Measurements from ENCODE around the gene GLP2R.

Gene GLP2R

DNA sequence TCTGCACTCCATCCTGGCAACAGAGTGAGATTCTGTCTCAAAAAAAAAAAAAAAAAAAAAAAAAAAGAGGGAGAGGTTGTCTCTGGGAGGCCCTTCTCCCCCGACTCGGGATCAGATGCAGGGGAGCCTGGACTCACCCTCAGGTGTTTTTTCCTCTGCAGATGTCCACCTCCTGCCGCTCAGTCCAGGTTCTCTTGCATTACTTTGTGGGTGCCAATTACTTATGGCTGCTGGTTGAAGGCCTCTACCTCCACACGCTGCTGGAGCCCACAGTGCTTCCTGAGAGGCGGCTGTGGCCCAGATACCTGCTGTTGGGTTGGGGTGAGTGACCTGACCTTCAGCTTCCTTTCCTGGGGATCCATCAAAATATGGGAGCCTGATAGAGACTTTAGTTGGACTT, 34.1 kb downstream of the GLP2R start:
- no peak for DNase-seq

DNA sequence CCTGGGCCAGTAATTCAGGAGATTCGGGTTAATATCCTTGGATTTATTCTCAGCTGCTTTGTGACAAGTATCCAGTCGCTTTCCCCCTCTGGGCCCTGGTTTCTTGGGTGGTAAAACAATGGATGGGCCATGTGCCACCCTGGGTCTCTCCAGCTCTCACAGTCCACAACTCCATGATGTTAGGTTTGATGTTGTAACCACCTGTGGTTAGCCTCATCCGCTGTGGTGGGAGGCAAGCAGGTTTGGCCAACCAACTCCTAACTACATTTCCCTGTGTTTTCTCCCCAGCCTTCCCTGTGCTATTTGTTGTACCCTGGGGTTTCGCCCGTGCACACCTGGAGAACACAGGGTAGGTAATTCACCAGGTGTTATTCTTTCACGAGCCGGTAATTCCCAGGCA, 35.1 kb downstream of the GLP2R start:
- no peak for DNase-seq

GRCh38 chr17:9862220-9862619, 36.5 kb downstream of the GLP2R start:
- no peak for DNase-seq

GRCh38 chr17:9862949-9863348, 37.2 kb downstream of the GLP2R start:
- no peak for DNase-seq

DNA sequence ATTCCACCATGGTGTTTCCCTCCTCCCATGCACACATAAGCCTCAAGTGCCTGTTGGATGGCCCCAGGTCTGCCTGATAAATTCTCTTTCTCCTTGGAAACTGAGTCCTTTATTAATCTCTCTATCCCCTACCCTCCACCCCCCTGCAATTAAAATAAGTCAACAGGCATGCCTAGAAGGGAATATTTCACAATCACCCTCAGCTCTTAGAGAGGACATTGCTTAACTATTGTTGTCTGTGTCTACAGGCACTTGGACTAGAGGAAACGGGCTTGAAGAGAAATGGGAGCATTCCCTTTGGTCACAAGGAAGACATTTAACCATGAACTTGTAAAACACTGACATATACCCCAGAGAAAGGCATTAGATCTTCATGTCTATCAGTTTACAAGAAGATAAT, 39.9 kb downstream of the GLP2R start:
- DNase-seq = no peak

DNA sequence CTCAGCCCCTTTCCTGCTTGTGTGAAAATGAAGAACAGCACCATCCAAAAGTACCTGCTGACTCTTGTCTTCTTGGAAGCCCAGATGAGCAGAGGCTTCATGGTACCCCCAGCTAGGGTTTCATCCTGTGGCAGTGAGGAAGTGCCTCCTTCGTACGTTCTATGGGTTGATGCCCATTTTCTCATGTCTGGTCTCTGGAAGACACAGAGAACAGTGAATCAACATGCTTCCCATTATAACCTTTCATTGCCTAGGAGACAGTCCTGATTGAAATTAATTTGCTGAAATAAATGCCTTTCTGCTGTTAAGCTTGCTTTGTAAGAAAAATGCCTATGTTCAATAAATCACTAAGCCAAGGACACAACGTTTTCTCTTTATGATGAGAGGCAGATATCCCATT, 42.8 kb downstream of the GLP2R start:
- DNase-seq = no peak

DNA sequence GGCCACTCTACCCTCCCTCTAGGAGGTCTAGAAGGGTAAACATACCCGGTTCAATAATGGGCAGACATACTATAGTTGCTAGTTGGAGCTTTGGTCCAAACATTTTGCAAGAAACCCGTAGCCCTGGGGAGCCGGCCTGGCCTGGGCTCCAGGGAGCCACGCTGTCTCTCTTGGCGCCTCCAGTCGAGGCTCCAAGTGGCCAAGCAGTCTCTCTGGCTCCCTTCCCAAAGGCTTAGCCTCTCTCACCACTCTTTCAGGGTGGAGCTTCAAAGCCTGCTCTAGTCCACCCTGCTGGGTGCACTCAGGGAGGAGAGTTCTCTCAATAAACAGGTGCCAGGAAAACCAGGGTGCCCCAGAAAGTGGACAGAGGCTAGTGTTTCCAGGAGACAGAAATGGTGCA, 47.1 kb downstream of the GLP2R start:
- no peak for DNase-seq

GRCh38 chr17:9874722-9875121, 49.0 kb downstream of the GLP2R start:
- no peak for DNase-seq

GRCh38 chr17:9875441-9875840, 49.7 kb downstream of the GLP2R start:
- DNase-seq = no peak

DNA sequence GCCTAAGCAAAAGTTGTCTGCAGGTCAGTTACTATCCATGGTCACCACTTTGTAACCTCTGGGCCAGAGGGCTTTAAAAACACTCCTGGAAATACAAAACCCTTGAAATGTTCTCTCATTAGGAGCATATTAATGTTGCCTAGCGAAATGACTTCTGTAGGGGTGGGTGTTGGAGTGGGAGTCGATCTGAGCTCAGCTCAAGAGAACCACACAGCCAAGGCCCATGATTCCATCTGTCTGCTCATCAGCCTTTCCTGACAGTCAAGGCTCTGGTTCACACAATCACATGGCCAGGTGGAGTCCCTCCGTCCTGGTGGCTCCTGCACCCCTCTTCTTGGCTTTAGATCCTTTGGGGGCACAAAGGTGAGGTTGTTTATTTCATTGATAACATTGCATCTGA, 52.6 kb downstream of the GLP2R start:
- DNase-seq = no peak

GRCh38 chr17:9878786-9879525, 53.2 kb downstream of the GLP2R start:
- DNase-seq = no peak

- no peak for DNase-seq
Observed at GRCh38 chr17:9880582-9880999, 54.9 kb downstream of the GLP2R start.

DNA sequence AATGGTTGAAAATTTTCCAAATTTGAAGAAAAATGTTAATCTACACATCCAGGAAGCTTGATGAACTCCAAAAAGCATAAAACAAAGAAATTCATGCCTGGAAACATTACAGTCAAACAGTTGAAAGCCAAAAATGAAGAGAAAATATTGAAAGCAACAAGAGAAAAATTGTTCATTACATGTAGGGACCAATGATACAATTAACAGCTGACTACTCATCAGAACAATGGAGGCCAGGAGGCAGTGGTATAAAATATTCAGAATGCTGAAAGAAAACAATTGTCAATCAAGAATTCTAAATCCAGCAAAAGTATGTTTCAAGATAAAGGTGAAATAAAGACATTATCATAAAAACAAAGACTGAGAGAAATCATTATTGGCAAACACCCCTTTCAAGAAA, 57.7 kb downstream of the GLP2R start:
- no peak for DNase-seq

GRCh38 chr17:9886141-9886930, 60.6 kb downstream of the GLP2R start:
- DNase-seq = no peak

DNA sequence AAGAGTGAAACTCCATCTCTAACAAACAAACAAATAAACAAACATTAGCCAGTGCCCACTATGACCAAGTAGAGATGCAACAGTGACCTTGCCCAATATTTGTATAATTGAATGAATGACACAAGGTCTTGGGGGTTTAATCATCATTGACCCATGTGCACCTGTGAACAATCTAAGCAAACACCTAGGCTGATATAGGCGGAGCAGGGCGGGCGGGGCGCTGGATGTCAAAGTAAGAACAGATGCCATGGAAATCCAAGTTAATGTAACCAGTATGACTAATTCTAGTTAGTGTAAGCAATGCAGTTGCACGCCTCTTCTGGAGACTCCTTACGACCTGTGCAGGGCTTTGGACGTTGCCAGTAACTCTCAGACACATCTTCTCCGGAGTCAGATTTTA, 61.8 kb downstream of the GLP2R start:
- no peak for DNase-seq

DNA sequence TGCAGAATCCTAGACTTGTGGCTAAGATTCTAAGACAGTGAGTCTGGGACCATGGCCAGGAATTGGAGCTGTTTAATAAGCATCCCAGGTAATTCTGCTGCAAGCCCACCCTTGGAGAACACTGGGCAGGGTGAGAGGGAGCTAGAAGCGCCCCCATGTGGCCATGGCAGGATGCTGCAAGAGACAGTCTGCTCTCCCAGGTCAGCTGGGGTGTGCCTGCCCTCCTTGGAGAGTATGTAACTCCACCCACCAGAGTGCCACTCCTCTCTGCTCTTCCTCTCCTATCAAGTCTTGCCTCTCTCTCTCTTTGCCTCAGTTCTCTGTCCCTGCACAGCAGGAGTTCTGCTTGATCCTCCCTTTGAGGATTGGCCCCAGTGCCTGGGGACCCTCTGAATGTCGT, 64.4 kb downstream of the GLP2R start:
- no peak for DNase-seq

DNA sequence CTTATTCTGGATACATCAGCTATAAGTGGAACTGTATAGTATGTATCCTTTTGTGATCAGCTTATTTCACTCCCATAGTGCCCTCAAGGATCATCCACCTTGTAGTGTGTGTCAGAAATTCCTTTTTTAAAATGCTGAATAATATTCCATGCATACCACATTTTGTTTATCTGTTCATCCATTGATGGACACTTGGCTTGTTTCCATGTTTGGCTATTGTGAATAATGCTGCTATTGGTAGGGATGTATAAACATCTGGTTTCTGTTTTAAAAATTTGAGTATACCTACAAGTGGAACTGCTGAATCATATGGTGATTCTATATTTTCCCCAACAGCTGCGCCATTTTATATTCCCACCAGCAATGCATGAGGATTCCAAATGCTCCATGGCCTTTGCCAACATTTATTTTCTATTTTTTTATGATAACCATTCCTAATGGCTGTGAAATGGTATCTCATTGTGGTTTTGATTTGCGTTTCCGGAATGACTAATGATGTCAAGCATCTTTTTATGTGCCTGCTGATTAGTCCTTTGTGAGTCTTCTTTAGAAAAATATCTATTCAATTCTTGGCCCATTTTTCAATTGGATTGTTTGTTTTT, 67.8 kb downstream of the GLP2R start:
- no peak for DNase-seq

GRCh38 chr17:9894231-9894630, 68.5 kb downstream of the GLP2R start:
- DNase-seq = no peak

DNA sequence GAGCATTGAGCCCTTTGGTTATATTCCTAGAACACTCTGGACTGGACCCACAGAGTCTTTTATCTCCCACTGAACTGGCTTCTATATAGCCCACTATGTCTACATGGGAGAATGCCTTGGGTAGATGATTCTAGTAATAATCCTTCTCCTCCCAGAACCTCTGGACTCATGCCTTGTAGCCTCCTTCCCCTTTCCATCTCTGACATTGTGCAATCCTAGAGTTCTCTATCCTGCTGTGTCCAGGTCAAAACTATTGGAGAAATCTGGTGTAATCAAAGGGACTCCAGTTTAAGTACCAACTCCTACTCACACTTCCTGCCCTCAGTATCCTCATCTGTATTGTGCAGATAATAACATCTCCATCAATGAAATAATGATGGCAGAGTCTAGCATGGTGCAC, 70.2 kb downstream of the GLP2R start:
- DNase-seq = no peak

DNA sequence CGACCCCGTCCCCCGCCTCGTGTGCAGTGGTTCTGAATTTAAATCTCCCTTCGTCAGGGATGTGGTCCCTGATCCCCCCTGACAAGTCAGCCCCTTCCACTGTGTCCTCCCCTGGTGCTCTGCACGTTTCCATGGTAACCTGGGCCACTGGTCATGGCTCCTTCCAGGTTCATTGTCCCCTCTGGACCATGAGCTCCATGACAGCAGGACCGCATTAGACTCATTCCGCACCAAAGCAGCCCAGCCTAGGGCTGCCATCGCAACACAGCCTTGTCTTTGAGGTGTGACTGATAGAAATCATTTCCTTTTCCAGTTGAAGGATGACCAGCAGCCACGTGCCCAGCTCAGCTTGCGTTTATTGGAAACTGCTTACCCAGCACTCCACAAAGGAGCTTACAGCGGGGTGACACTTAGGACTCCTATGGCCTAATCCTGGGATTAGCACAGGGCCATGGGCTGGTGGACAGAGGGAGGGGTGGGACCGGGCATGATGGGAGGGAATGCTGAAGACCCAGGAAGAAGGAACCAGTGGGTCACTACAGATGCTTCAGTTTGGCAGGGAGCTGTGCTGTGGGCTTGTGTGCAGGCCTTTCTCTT, 71.7 kb downstream of the GLP2R start:
- no peak for DNase-seq

DNA sequence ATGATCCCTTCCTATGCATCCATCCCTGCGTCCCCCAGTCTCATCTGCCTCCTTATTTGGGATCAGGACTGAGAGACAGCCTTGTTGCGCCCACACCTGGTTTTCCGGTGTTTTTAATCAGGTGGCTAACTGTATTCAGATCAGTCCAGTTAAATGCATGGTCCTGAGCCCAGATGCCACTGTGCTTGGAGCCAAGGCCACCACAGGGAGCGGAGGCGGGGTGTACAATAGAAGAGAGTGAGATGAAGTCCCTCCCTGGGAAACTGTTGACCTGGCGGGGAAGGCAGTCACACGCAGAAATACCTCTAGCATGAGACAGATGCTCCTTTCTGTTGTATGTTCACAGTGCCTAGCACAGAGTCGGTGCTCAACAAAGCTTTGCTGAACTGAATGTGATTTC, 73.1 kb downstream of the GLP2R start:
- no peak for DNase-seq

DNA sequence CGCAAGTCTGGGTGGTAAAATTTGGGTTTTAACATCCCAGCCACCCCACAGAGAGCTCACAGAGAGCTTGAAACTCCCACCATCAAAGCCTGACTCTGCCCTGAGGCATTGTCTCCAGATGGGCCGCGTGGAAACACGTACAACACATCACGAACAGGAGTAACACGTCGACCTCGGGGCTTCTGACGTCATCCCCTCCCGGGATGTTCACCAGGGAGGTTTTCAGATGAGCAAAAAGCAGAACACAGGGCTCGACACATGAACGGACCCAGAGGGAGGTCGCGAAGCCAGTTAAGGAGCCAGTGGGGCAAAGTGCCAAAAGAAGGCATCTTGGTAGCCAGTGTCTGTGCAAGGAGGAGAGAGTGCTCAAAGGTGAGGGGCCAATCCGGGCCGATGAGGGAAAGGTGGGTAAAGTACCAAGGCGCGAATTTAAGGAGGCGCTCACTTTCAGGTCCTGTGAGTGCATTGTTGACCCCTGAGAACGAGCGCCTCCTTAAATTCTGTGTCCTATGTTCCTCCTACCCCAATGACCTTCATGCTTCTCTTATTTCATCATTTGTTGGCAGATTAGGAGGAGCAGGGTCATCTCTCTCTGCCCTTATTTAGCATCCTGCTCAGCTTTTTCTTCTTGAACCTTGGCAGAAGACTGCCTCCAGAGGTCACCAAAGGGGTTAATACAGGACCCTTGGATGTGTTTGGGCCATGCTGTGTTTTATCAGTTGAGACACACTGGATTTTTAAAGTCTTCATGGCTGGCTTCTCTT, 73.7 kb downstream of the GLP2R start:
- DNase-seq = no peak

- DNase-seq = no peak
Observed at GRCh38 chr17:9900044-9900594, 74.4 kb downstream of the GLP2R start.
